ENCODE results near the gene FYCO1.

Gene FYCO1

GRCh38 chr3:45958321-45958791 lies 37.3 kb downstream of the FYCO1 start:
- no peak for FAIRE-seq

- no peak for FAIRE-seq
Measured at GRCh38 chr3:45957586-45957985, 38.0 kb downstream of the FYCO1 start.

- no peak for FAIRE-seq
Measured at GRCh38 chr3:45955706-45956105, 39.9 kb downstream of the FYCO1 start.

- FAIRE-seq, result no peak
Measured at GRCh38 chr3:45955017-45955647, 40.5 kb downstream of the FYCO1 start.

- FAIRE-seq, result no peak
Measured at GRCh38 chr3:45954306-45954705, 41.3 kb downstream of the FYCO1 start.

- FAIRE-seq, result no peak
Measured at GRCh38 chr3:45953536-45953935, 42.1 kb downstream of the FYCO1 start.

- FAIRE-seq, result no peak
Measured at GRCh38 chr3:45952456-45952855, 43.2 kb downstream of the FYCO1 start.

GRCh38 chr3:45951946-45952345 lies 43.7 kb downstream of the FYCO1 start:
- no peak for FAIRE-seq

- FAIRE-seq, result no peak
Measured at GRCh38 chr3:45950686-45951600, 44.7 kb downstream of the FYCO1 start.

GRCh38 chr3:45950131-45950530 lies 45.5 kb downstream of the FYCO1 start:
- FAIRE-seq, result no peak

GRCh38 chr3:45949432-45949831 lies 46.2 kb downstream of the FYCO1 start:
- FAIRE-seq, result no peak

- no peak for FAIRE-seq
Measured at GRCh38 chr3:45948881-45949280, 46.7 kb downstream of the FYCO1 start.

GRCh38 chr3:45948311-45948781 lies 47.3 kb downstream of the FYCO1 start:
- FAIRE-seq, result no peak

GRCh38 chr3:45947361-45947760 lies 48.3 kb downstream of the FYCO1 start:
- no peak for FAIRE-seq

- no peak for FAIRE-seq
Measured at GRCh38 chr3:45946875-45947274, 48.7 kb downstream of the FYCO1 start.

GRCh38 chr3:45946307-45946706 lies 49.3 kb downstream of the FYCO1 start:
- FAIRE-seq, result no peak

GRCh38 chr3:45944830-45945620 lies 50.6 kb downstream of the FYCO1 start:
- FAIRE-seq, result no peak

GRCh38 chr3:45943207-45943846 lies 52.3 kb downstream of the FYCO1 start, which contains the start of gene CXCR6:
TSS of gene CXCR6 (plus strand) at chr3:45943464. CDS start at chr3:45946482, 3,018 bp downstream.
- FAIRE-seq, result no peak

- FAIRE-seq, result no peak
Measured at GRCh38 chr3:45942051-45942825, 53.4 kb downstream of the FYCO1 start.

- no peak for FAIRE-seq
Measured at GRCh38 chr3:45940781-45941365, 54.8 kb downstream of the FYCO1 start.
